ENCODE measurements around the gene TMC7. TPM values are rescaled to one million over a fixed set of nuclear protein-coding genes. Genes with fewer than 3 reads are reported as not detected.

Gene TMC7
- total RNA-seq, 6 experiments from 2014 or later: 0.16 to 0.37 (median 0.27) TPM

DNA sequence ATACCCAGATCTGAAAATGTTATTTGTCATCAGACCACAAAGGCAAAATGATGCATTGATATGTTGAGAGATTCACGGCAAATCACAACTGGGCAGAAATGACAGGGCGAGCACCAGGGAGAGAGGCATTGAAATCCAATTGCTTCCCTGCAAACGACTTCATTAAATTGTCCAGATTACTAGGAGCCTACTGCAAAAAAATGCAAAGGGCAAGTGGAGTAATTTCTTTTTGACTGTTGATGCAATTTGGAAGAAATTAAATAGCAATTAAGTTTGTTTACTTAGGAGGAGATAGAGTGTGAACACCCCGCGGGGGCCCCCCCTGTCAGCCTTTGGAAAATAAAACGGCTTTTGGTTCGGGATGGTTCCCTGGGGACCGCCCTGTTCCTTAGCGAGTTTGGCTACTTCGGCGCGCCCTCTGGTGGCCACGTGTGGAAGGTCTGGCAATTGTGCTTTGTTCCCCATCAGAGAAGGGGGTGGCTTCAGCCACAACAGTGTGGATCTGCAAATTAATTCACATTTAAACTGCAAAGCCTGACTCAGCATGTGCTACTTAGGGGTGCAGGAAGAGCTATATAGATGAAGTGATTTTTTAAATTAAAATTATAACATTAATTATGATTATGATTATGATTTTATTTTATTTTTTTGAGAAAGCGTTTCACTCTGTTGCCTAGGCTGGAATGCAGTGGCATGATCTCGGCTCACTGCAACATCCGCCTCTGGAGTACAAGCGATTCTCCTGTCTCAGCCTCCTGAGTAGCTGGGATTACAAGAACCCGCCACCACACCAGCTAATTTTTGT is 14.5 kb upstream of the TMC7 start:
- WGBS (ENCODE audit: insufficient coverage, low coverage, low lambda C conversion rate, missing lambda C conversion rate): 21% methylated on average over 18 of the region's 18 CpGs
- no peaks in the 10 kb centered on the region for H3K36me3 ChIP-seq
- no peaks in the 10 kb centered on the region for H3K9me3 ChIP-seq
- intact Hi-C loops (cut with DNase I): loop anchor here in 1 of 2 donors (10.0 kb wide), 1 partner anchor 164 kb away; the partner anchor contains the start of gene ARL6IP1
- ATAC-seq: peak; percentile 98 to 100 (median 100)
- no peak for TF ChIP-seq POLR2A (IDR thresholded peaks at IDR 0.05)
- TF ChIP-seq, protein P1, sequence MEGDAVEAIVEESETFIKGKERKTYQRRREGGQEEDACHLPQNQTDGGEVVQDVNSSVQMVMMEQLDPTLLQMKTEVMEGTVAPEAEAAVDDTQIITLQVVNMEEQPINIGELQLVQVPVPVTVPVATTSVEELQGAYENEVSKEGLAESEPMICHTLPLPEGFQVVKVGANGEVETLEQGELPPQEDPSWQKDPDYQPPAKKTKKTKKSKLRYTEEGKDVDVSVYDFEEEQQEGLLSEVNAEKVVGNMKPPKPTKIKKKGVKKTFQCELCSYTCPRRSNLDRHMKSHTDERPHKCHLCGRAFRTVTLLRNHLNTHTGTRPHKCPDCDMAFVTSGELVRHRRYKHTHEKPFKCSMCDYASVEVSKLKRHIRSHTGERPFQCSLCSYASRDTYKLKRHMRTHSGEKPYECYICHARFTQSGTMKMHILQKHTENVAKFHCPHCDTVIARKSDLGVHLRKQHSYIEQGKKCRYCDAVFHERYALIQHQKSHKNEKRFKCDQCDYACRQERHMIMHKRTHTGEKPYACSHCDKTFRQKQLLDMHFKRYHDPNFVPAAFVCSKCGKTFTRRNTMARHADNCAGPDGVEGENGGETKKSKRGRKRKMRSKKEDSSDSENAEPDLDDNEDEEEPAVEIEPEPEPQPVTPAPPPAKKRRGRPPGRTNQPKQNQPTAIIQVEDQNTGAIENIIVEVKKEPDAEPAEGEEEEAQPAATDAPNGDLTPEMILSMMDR (IDR thresholded peaks at IDR 0.05): peak; percentile 81 to 97 (median 95)
- H3K4me1 ChIP-seq: no peaks in the 10 kb centered on the region
- H3K27ac ChIP-seq: no peak overlapping the region
- H3K4me3 ChIP-seq: peak overlapping the region in 2 of 3 donors; percentile 23 to 26
- no peaks in the 10 kb centered on the region for H3K27me3 ChIP-seq
- DNase-seq: peak; percentile 80 to 86 (median 86)

DNA sequence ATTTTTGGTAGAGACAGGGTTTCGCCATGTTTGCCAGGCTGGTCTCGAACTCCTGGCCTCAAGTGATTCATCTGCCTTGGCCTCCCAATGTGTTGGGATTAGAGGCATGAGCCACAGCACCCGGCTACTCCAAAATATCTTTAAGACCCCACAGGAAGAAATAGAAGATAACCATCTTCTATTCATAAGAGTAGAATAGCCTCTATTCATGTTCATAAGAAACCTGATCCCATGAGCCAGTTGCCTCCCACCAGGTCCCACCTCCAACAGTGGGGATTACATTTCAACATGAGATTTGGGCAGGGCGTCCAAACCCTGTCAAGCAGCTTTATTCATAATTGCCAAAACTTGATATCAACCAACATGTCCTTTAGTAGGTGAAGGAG is 13.9 kb upstream of the TMC7 start:
- 40% methylated on average over 1 of the region's 4 CpGs for whole genome bisulfite sequencing (ENCODE audit: insufficient coverage, low coverage, low lambda C conversion rate, missing lambda C conversion rate)
- DNase-seq: no peak
- TF ChIP-seq, protein P1 (IDR thresholded peaks at IDR 0.05): no peak
- no peak for TF ChIP-seq POLR2A (IDR thresholded peaks at IDR 0.05)
- Histone ChIP-seq H3K4me1 (no peaks in the 10 kb centered on the region), H3K9me3 (no peaks in the 10 kb centered on the region), H3K36me3 (no peaks in the 10 kb centered on the region), H3K27me3 (no peaks in the 10 kb centered on the region), H3K4me3 (no peak overlapping the region), H3K27ac (no peak overlapping the region)
- no peak for ATAC-seq
- intact Hi-C loops (cut with DNase I): loop anchor here in 1 of 2 donors (10.0 kb wide), 1 partner anchor 165 kb away; the partner anchor contains the start of gene ARL6IP1

DNA sequence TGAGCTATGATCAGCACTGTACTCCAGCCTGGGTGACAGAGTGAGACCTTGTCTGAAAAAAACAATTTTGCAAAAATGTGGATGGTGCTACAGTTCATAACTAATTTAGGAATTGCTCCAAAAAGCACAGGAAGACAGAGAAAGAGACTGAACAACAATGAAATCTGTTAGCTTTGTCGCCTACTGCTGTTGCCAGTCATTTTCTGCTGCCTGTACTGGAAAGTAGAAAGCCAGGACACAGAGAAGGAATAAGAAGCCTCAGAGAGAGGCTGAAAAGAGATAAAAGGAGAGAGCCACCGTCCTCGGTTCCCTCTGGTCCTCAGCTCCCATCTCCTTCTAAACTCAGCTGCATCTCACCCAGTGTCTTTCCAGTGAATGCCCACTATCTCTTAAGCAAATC is 8.6 kb upstream of the TMC7 start:
- ATAC-seq (no peak), DNase-seq (no peak)
- 55% methylated on average over 3 of the region's 3 CpGs for WGBS (ENCODE audit: insufficient coverage, low coverage, low lambda C conversion rate, missing lambda C conversion rate)
- no peak overlapping the region for H3K27ac ChIP-seq
- no peaks in the 10 kb centered on the region for H3K9me3 ChIP-seq
- H3K36me3 ChIP-seq: no peaks in the 10 kb centered on the region
- no peak for TF ChIP-seq POLR2A (IDR thresholded peaks at IDR 0.05)
- TF ChIP-seq, protein P1 (IDR thresholded peaks at IDR 0.05): no peak
- intact Hi-C loops (cut with DNase I): loop anchor here in 1 of 2 donors (5.0 kb wide), 1 partner anchor 97 kb away; no protein-coding TSS in a partner anchor
- no peaks in the 10 kb centered on the region for H3K4me1 ChIP-seq
- H3K27me3 ChIP-seq: no peaks in the 10 kb centered on the region
- no peak overlapping the region for H3K4me3 ChIP-seq

DNA sequence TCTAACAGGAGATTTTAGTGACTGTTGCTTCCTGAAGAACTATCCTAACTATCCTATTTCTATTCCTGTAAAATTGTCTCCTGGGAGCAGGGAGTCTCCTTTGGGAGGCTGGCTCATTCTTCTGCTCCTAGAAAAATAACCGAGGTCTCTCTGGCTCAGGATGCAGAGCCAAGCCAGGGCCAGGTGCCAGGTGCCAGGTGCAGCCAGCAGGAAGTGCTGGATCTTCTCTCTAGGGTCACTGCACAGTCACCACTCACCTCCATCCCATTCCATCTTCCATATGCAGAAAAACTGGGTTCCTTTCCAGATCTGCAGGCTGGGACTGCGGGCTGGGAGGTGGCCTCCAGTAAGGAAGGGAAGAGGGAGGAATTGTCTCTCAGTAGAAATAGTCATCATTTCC is 3.8 kb upstream of the TMC7 start:
- Histone ChIP-seq H3K9me3 (no peaks in the 10 kb centered on the region), H3K4me1 (no peaks in the 10 kb centered on the region), H3K36me3 (no peaks in the 10 kb centered on the region), H3K27me3 (no peaks in the 10 kb centered on the region), H3K4me3 (no peak overlapping the region), H3K27ac (no peak overlapping the region)
- DNase-seq (no peak), ATAC-seq (no peak)
- 33% methylated on average over 2 of the region's 2 CpGs for WGBS (ENCODE audit: insufficient coverage, low coverage, low lambda C conversion rate, missing lambda C conversion rate)
- TF ChIP-seq, protein P1 (IDR thresholded peaks at IDR 0.05): no peak
- no peak for TF ChIP-seq POLR2A (IDR thresholded peaks at IDR 0.05)
- intact Hi-C loops (cut with DNase I): loop anchor here in 1 of 2 donors (5.0 kb wide), 1 partner anchor 92 kb away; no protein-coding TSS in a partner anchor

All from right lobe of liver (tissue), 6 donors.